K562 (cell line): ENCODE measurements around the gene LCN1. TPM values are rescaled to one million over a fixed set of nuclear protein-coding genes. Genes with fewer than 3 reads are reported as not detected.

ENCODE experiments used
- ATAC-seq: fragments of 200-7000 bp; cut with Tn5 transposase; 3 replicates; pipeline ENCODE4 v1.9.1; 2020; ENCODE audit warnings: moderate library complexity
- BruUV-seq: library from RNA; stranded (reverse); fragments of 400-500 nt; replicated peaks from 2 replicates; lab custom pipeline; 2021; lab: Mats Ljungman, UMichigan
- CTCF ChIA-PET: fragments of 300-600 bp; formaldehyde crosslinking; extraction: SDS; loops from one replicate; lab custom pipeline; 2021; ENCODE audit warnings: low intra/inter-chr PET ratio; lab: Yijun Ruan, JAX
- POLR2A ChIA-PET: fragments of 300-600, 350-650 bp; sonication (Branson Sonifier 250); formaldehyde crosslinking; extraction: SDS; loops from one replicate; lab custom pipeline; 2021; ENCODE audit warnings: antibody characterized with exemption, inconsistent platforms; lab: Yijun Ruan, JAX
- DNase-seq, 4 experiments: peaks; one replicate each; pipeline versions ENCODE4 v3.0.0 to v3.0.0-alpha.2; 2011 to 2018; ENCODE audit warnings: low spot score in 3 of 4, mixed read lengths in 3 of 4; ENCODE audit errors: extremely low read depth in 1 of 4
- FAIRE-seq: peaks from 2 replicates; lab custom pipeline; 2011; peaks lifted over from hg19 to GRCh38; lab: Jason Lieb, UNC
- H2AFZ ChIP-seq: 2 replicates; pipeline ENCODE4 v1.6.0; 2011; ENCODE audit warnings: low read depth, low read length, control low read depth, inconsistent platforms
- H3K27ac ChIP-seq: fragments of 200-600 bp; 3 replicates; pipeline ENCODE4 v1.8.0; 2011; ENCODE audit warnings: low read depth, mild to moderate bottlenecking, control low read depth, inconsistent platforms, low read length, moderate library complexity, mixed read lengths; ENCODE audit errors: extremely low read depth
- H3K27me3 ChIP-seq, 2 experiments: fragments of 300-600 bp in 1 of 2; 2 replicates in 1 of 2; 3 replicates in 1 of 2; pipeline versions ENCODE4 v1.6.0 to v1.8.0; 2011; ENCODE audit warnings: inconsistent platforms in 2 of 2, low read length in 2 of 2, mild to moderate bottlenecking in 1 of 2, mixed read lengths in 1 of 2, moderate library complexity in 1 of 2; ENCODE audit not compliant: control insufficient read depth in 2 of 2, insufficient read depth in 2 of 2
- H3K36me3 ChIP-seq: fragments of 300-600 bp; 3 replicates; pipeline ENCODE4 v1.8.0; 2011; ENCODE audit warnings: mild to moderate bottlenecking, low read length, inconsistent platforms; ENCODE audit not compliant: control insufficient read depth, insufficient read depth
- H3K4me1 ChIP-seq, 2 experiments: fragments of 200-600 bp in 1 of 2; replicated peaks in 1 of 2; 2 replicates in 1 of 2; 3 replicates in 1 of 2; pipeline versions ENCODE4 v1.5.1 to v1.8.0; 2011; ENCODE audit warnings: inconsistent platforms in 2 of 2, low read length in 2 of 2, mild to moderate bottlenecking in 1 of 2, mixed read lengths in 1 of 2, moderate library complexity in 1 of 2; ENCODE audit not compliant: control insufficient read depth in 2 of 2, insufficient read depth in 2 of 2
- H3K4me2 ChIP-seq: 2 replicates; pipeline ENCODE4 v1.6.1; 2011; ENCODE audit warnings: low read length, control low read depth, inconsistent platforms, mixed read lengths; ENCODE audit not compliant: insufficient read depth
- H3K4me3 ChIP-seq: fragments of 200-600 bp; sonication (generic), shearing (Covaris generic); 2 replicates; pipeline ENCODE4 v1.5.1; 2016; ENCODE audit warnings: control low read depth, inconsistent platforms
- H3K79me2 ChIP-seq: fragments of 200-600 bp; 3 replicates; pipeline ENCODE4 v1.8.0; 2011; ENCODE audit warnings: low read length, inconsistent platforms; ENCODE audit not compliant: control insufficient read depth, insufficient read depth
- H3K9ac ChIP-seq, 2 experiments: 2 replicates each; pipeline versions ENCODE4 v1.6.0 to v1.6.1; 2011; ENCODE audit warnings: low read depth in 2 of 2, low read length in 2 of 2, control low read depth in 1 of 2, inconsistent platforms in 1 of 2, mild to moderate bottlenecking in 1 of 2, mixed read lengths in 1 of 2; ENCODE audit not compliant: insufficient read depth in 1 of 2
- H3K9me1 ChIP-seq: one replicate; pipeline ENCODE4 v1.6.0; 2011; ENCODE audit warnings: inconsistent platforms, mild to moderate bottlenecking, low read length, moderate library complexity; ENCODE audit not compliant: control insufficient read depth, insufficient read depth
- H3K9me3 ChIP-seq: replicated peaks from 2 replicates; pipeline ENCODE4 v1.5.1; 2011; ENCODE audit warnings: low read depth, low read length, inconsistent platforms; ENCODE audit not compliant: control insufficient read depth, insufficient read depth
- H4K20me1 ChIP-seq: replicated peaks from 2 replicates; pipeline ENCODE4 v1.6.1; 2011; ENCODE audit warnings: low read length, inconsistent platforms, mixed read lengths; ENCODE audit not compliant: control insufficient read depth, insufficient read depth
- POLR2G ChIP-seq: fragments of 200-400 bp; formaldehyde crosslinking; IDR thresholded peaks from 2 replicates; pipeline ENCODE4 v1.6.1; 2017; ENCODE audit warnings: low read depth, mild to moderate bottlenecking, antibody characterized with exemption, low read length, moderate library complexity
- RBFOX2 ChIP-seq: fragments of 200-400 bp; formaldehyde crosslinking; IDR thresholded peaks from 2 replicates; pipeline ENCODE4 v1.6.1; 2017; ENCODE audit warnings: low read depth, mild to moderate bottlenecking, low read length, moderate library complexity
- TOE1 ChIP-seq, 2 experiments: fragments of 450-650 bp in 1 of 2; sonication (generic) in 1 of 2; formaldehyde crosslinking in 1 of 2; IDR thresholded peaks; 2 replicates each; pipeline versions ENCODE4 v1.7.1 to v1.8.0; 2016 to 2022; ENCODE audit warnings: borderline replicate concordance in 2 of 2, mild to moderate bottlenecking in 2 of 2, antibody characterized with exemption in 1 of 2, inconsistent platforms in 1 of 2, low read depth in 1 of 2, missing genetic modification reagents in 1 of 2, moderate library complexity in 1 of 2
- ZNF507 ChIP-seq: conservative IDR thresholded peaks from 2 replicates; pipeline ENCODE4 v1.6.1; 2017; ENCODE audit warnings: missing genetic modification characterization, missing compliant biosample characterization
- ZNF583 ChIP-seq: fragments of 250-450 bp; sonication (Bioruptor Pico); IDR thresholded peaks from 2 replicates; pipeline ENCODE4 v1.4.0; 2020
- whole genome bisulfite sequencing: fragments of 100-300 bp; shearing (Covaris generic); methylation state at CpG from one replicate; pipeline ENCODE4 v1.1.6; 2016; ENCODE audit warnings: low coverage, mixed read lengths; ENCODE audit not compliant: insufficient coverage; ENCODE audit errors: missing lambda C conversion rate; 5-methylcytosine and 5-hydroxymethylcytosine counted together
- in situ Hi-C: fragments of 300-500 bp; cut with MboI; formaldehyde crosslinking; loops from 4 replicates; pipeline ENCODE4 v1.15.0; 2018; ENCODE audit warnings: inconsistent platforms, mixed read lengths
- intact Hi-C: fragments of 100-400 bp; cut with micrococcal nuclease; formaldehyde crosslinking; loops from 2 replicates; pipeline ENCODE4 v1.14.2; 2022
- polyA plus RNA-seq, 8 experiments: library from polyadenylated mRNA; depleted of rRNA in 4 of 8; stranded (reverse) in 5 of 8; unstranded in 3 of 8; fragments of >200 nt; fragmentation: Nextera tagmentation in 2 of 8; fragmentation: Illumina TruSeq in 1 of 8; extraction: Ambion mirVana in 2 of 8; extraction: Trizol in 1 of 8; gene quantifications; 2 replicates each; pipeline versions ENCODE4 v1.2.1 to v1.2.3, GENCODE V29; 2011 to 2014; ENCODE audit warnings: inconsistent platforms in 1 of 8, missing spikeins in 1 of 8
- total RNA-seq, 7 experiments: library from RNA; depleted of rRNA in 6 of 7; stranded (reverse); fragments of >200 nt in 6 of 7; fragmentation: Illumina TruSeq in 2 of 7; extraction: Trizol in 2 of 7; gene quantifications; 2 replicates each; pipeline versions ENCODE4 v1.2.1 to v1.2.3, GENCODE V29; 2011 to 2021; ENCODE audit warnings: low replicate concordance in 1 of 7
- TF ChIP-seq, protein P1 (sequence below): fragments of 450-650 bp; IDR thresholded peaks from 2 replicates; pipeline ENCODE4 v1.6.1; 2018; ENCODE audit not compliant: partially characterized antibody

The LCN1 gene
- total and polyA plus RNA-seq, 9 of the 15 experiments (the other 6 are each of a cell fraction or from before 2014, with no cell fraction given), result not detected

DNA sequence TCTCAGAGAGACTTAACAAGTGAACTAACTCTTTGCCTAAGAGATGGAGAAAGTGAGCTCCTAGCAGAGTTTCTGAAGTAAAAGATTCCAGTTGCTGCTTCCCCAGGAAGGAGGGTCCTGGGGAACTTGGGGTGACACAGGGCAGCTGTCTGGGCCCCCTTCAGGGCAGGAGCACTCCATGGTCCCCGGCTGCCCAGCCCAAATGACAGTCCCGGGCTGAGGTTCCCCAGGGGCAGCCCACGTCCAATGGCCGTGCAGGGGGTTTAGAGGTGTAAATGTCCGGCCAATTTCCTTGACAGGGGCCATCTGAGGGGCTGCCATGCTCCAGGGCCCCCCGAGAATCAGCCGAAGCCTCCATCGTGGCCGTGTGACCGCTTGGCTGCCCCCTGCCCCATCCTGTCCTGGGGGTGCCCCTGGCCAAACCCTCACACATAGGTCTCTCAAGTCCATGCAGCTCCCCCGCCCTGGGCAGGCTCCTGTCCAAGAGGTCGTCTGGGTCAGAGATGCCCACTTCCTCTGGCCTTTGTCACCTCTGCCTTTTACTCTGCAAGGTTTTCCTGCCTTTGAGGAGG is 47.2 kb upstream of the LCN1 start:
- H3K27ac ChIP-seq, result no peak overlapping the region
- POLR2A ChIA-PET, result interaction anchor here (1.2 to 1.8 kb wide), 2 partner anchors 11 to 33 kb away, joined by 3 to 5 read pairs; no protein-coding TSS in a partner anchor
- DNase-seq (no peak), FAIRE-seq (no peak), ATAC-seq (no peak)
- no peak overlapping the region for H2AFZ ChIP-seq
- in situ Hi-C loops (no loop called here), intact Hi-C loops (no loop called here)
- H3K4me2 ChIP-seq, result no peak overlapping the region
- CTCF ChIA-PET, result no interaction called here
- H4K20me1 ChIP-seq, result no peaks in the 10 kb centered on the region
- no peaks in the 10 kb centered on the region for H3K36me3 ChIP-seq
- peaks cover 43 to 57% of the 10 kb centered on the region in 2 experiments for H3K4me1 ChIP-seq
- H3K9ac ChIP-seq, result peak overlapping the region in 1 of 2 experiments; percentile 77; a peak in 2 of 4 replicates
- 70% methylated on average over 12 of the region's 12 CpGs for WGBS
- H3K79me2 ChIP-seq, result peaks cover 5% of the 10 kb centered on the region; the same call in 1 of the 3 replicates
- no TSS peak for BruUV-seq
- no peaks in the 10 kb centered on the region for H3K9me1 ChIP-seq
- H3K4me3 ChIP-seq, result no peak overlapping the region
- no peaks in the 10 kb centered on the region for H3K9me3 ChIP-seq
- no peaks in the 10 kb centered on the region for H3K27me3 ChIP-seq
- TF ChIP-seq ZNF507 (tag), result no peak
- 0 out of 2 replicates have a peak, but pooled peaks have one; percentile 14 for TF ChIP-seq RBFOX2
- no peak for TF ChIP-seq TOE1 (IDR thresholded peaks at IDR 0.05; ENCODE audit: borderline replicate concordance)
- TF ChIP-seq TOE1 (CRISPR knock-in tag; IDR thresholded peaks at IDR 0.05; ENCODE audit: borderline replicate concordance, low read depth), result no peak
- TF ChIP-seq, protein P1, sequence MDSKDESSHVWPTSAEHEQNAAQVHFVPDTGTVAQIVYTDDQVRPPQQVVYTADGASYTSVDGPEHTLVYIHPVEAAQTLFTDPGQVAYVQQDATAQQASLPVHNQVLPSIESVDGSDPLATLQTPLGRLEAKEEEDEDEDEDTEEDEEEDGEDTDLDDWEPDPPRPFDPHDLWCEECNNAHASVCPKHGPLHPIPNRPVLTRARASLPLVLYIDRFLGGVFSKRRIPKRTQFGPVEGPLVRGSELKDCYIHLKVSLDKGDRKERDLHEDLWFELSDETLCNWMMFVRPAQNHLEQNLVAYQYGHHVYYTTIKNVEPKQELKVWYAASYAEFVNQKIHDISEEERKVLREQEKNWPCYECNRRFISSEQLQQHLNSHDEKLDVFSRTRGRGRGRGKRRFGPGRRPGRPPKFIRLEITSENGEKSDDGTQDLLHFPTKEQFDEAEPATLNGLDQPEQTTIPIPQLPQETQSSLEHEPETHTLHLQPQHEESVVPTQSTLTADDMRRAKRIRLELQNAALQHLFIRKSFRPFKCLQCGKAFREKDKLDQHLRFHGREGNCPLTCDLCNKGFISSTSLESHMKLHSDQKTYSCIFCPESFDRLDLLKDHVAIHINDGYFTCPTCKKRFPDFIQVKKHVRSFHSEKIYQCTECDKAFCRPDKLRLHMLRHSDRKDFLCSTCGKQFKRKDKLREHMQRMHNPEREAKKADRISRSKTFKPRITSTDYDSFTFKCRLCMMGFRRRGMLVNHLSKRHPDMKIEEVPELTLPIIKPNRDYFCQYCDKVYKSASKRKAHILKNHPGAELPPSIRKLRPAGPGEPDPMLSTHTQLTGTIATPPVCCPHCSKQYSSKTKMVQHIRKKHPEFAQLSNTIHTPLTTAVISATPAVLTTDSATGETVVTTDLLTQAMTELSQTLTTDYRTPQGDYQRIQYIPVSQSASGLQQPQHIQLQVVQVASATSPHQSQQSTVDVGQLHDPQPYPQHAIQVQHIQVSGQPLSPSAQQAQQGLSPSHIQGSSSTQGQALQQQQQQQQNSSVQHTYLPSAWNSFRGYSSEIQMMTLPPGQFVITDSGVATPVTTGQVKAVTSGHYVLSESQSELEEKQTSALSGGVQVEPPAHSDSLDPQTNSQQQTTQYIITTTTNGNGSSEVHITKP, result peak; percentile 28
- TF ChIP-seq POLR2G, result 0 out of 2 replicates have a peak, but pooled peaks have one; percentile 21
- TF ChIP-seq ZNF583 (CRISPR knock-in tag), result no peak
